ENCODE measurements around the gene SCN3B.

- TF ChIP-seq CTCF (conservative IDR thresholded peaks at IDR 0.05) = no peak
- TF ChIP-seq EZH2 (IDR thresholded peaks at IDR 0.05; ENCODE audit: low read depth) = no peak
Measured at GRCh38 chr11:123694551-123694950, 40.1 kb upstream of the SCN3B start.
